HEK293T (cell line): ENCODE results near the gene FOXP2.

Experiments
- ARNT ChIP-seq: fragments of 450-650 bp; IDR thresholded peaks from 2 replicates; pipeline ENCODE4 v1.6.1; 2017; ENCODE audit warnings: mild to moderate bottlenecking
- BHLHE40 ChIP-seq: fragments of 450-650 bp; IDR thresholded peaks from 2 replicates; pipeline ENCODE4 v1.6.1; 2016; ENCODE audit warnings: mild to moderate bottlenecking, moderate library complexity, borderline replicate concordance
- ELF4 ChIP-seq: fragments of 450-650 bp; IDR thresholded peaks from 2 replicates; pipeline ENCODE4 v1.6.1; 2017; ENCODE audit warnings: antibody characterized with exemption
- FOXA1 ChIP-seq: fragments of 450-650 bp; IDR thresholded peaks from 2 replicates; pipeline ENCODE4 v1.6.1; 2016; ENCODE audit warnings: mild to moderate bottlenecking
- FOXM1 ChIP-seq: fragments of 450-650 bp; IDR thresholded peaks from 2 replicates; pipeline ENCODE4 v1.6.1; 2017; ENCODE audit warnings: mild to moderate bottlenecking, borderline replicate concordance
- L3MBTL2 ChIP-seq: fragments of 450-650 bp; conservative IDR thresholded peaks from 2 replicates; pipeline ENCODE4 v1.6.1; 2016; ENCODE audit warnings: mild to moderate bottlenecking
- LEF1 ChIP-seq: fragments of 450-650 bp; IDR thresholded peaks from 2 replicates; pipeline ENCODE4 v1.6.1; 2017; ENCODE audit warnings: mild to moderate bottlenecking, borderline replicate concordance
- SP1 ChIP-seq: fragments of 450-650 bp; IDR thresholded peaks from 2 replicates; pipeline ENCODE4 v1.6.1; 2017
- SUZ12 ChIP-seq: fragments of 450-650 bp; IDR thresholded peaks from 2 replicates; pipeline ENCODE4 v1.6.1; 2016; ENCODE audit warnings: mild to moderate bottlenecking
- TARDBP ChIP-seq: fragments of 450-650 bp; IDR thresholded peaks from 2 replicates; pipeline ENCODE4 v1.6.1; 2016
- ZNF384 ChIP-seq: fragments of 450-650 bp; IDR thresholded peaks from 2 replicates; pipeline ENCODE4 v1.6.1; 2016
- TF ChIP-seq, protein P1 (sequence below): fragments of 450-650 bp; IDR thresholded peaks from 2 replicates; pipeline ENCODE4 v1.6.1; 2016

DNA sequence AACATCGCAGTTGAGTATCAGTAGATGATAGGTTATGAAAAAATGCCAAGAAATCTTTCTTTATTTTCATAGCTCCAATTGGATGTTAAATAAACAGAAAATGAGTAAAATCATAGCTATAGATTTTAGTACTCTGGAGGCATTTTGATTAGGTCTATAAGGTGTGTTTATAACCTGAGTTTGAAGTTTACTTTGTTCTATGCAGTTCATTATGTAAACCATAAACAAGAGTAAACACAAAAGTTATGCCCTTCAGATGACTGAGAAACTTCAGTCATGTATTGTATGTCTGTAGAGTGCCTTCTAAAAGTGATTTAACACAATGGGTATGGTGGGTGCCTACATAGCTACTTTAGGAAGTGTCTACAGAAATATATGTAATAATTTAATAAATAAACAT lies 13.6 kb downstream of the FOXP2 start:
- TF ChIP-seq SP1 (no peak), ELF4 (no peak), ARNT (no peak), SUZ12 (no peak), BHLHE40 (no peak), FOXM1 (no peak), ZNF384 (no peak), L3MBTL2 (no peak), LEF1 (no peak), FOXA1 (no peak), TARDBP (no peak)
- TF ChIP-seq, protein P1, sequence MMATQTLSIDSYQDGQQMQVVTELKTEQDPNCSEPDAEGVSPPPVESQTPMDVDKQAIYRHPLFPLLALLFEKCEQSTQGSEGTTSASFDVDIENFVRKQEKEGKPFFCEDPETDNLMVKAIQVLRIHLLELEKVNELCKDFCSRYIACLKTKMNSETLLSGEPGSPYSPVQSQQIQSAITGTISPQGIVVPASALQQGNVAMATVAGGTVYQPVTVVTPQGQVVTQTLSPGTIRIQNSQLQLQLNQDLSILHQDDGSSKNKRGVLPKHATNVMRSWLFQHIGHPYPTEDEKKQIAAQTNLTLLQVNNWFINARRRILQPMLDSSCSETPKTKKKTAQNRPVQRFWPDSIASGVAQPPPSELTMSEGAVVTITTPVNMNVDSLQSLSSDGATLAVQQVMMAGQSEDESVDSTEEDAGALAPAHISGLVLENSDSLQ: no peak
